GM19372 (cell line): ENCODE data around the gene PIK3R3.
A peak's percentile ranks its signal among the peaks of the same experiment; 100 is the strongest.

Experiments used
- ATAC-seq: cut with Tn5 transposase; IDR thresholded peaks from one replicate; pipeline ENCODE4 v1.9.1; 2021; ENCODE audit warnings: mild to moderate bottlenecking, low read depth, moderate library complexity; ENCODE audit not compliant: unreplicated experiment

The PIK3R3 gene

GRCh38 chr1:46132529-46133180 lies at the start of gene PIK3R3:
TSS of gene PIK3R3 (minus strand) at chr1:46132629. CDS start at chr1:46131952, 677 bp downstream.
- peak; percentile 75 for ATAC-seq

- ATAC-seq: no peak
Measured at GRCh38 chr1:46181343-46182260, 49.2 kb upstream of the PIK3R3 start.

DNA sequence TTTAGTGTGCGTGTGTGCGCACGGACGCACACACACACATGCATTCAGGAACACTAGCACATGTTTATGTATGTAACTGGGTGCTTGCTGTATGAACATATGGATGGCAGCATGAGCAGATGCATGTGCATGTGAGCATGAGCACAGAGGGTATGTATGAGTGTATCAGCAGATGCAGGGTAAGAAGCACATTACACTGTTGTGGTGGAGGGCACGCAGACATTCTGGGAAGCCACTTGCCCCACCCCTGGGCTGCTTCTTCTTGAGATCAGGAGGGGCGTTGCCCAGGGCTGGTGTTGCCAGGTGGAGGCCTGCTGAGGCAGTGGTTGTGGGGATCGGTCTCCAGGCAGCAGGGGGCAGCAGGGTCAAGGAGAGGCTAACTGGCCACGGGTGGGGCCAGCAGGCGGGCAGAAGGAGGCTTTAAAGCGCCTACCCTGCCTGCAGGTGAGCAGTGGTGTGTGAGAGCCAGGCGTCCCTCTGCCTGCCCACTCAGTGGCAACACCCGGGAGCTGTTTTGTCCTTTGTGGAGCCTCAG lies 47.7 kb upstream of the PIK3R3 start:
- ATAC-seq: no peak

DNA sequence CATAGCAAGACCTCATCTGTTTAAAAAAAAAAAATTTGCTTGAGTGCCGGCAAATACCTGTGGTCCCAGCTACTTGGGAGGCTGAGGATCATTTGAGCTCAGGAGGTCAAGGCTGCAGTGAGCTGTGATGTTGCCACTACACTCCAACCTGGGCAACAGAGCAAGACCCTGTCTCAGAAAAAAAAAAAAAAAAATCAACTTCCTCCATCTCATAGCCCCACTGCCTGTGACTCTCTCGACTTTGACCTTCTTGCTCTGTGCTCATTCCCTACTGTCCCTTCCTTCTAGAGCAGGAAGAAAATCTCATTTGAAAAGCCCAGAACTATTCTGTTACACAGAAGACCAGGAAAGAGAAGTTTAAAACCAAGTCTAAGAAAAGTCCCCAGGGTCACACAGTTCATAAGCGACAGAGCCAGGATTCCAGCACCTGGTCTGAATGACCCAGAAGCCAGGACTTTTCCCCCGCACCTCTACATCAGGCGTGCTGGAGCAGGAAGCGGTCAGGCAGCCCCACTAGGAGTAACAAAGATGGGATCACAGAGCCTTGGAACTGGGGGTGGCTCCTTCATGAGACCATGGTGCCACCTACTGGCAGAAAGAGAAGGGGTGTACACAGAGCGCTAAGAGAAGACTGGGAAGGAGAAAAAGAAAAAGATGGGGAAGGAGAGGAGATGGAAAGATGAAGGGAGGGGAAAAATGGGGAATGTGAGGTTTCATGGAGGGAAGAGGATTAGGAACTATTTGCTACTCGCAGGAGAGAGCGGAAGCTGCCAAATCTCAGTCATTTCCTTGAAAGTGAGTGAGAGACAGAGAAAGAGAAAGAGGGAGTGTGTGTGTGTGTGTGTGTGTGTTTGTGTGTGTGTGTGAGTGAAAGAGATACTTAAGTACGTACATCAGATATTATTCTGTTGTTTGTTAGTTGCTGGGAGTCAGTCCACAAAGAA lies 47.0 kb upstream of the PIK3R3 start:
- ATAC-seq: no peak

DNA sequence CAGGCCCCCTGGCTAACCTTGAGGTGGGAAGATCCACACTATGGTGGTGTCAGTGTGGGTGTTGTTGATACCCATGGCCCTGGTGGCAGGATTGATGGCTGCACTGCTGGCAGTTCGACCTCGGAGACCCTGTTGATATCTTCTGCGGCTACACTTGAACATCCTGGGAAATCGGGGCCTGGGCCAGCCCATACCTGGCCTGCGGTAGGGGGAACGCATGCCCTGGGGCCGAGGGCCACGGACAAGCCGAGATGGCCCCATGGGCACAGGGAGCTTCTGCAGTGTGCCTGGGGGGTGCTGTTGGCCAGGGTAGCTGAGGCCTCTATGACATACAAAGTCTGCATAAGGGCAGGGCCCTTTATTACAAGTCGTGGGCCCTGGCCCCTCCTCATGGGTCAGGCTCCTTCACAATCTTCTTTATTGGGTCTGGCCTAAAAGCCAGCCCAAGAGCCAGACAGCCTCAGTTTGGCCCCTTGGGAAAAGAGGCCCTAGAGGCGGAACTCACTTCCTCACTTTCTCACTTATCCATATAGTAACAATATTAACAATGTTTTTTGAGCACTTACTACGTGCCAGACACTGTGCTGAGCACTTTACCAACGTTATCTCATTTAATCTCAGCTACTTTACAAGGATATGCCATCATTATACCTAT lies 43.9 kb upstream of the PIK3R3 start, which contains the start of gene P3R3URF:
P3R3URF (minus strand) TSS at position 278 of the 655 bp plus-strand sequence; CDS start at position 261, 17 bp downstream.
- ATAC-seq: no peak

- ATAC-seq: no peak
Measured at GRCh38 chr1:46175243-46175642, 42.8 kb upstream of the PIK3R3 start.

GRCh38 chr1:46174448-46175231 lies 42.2 kb upstream of the PIK3R3 start, which contains the start of gene TSPAN1:
TSS of gene TSPAN1 (plus strand) at chr1:46175087. CDS start at chr1:46181108, 6,021 bp downstream.
- ATAC-seq: no peak

DNA sequence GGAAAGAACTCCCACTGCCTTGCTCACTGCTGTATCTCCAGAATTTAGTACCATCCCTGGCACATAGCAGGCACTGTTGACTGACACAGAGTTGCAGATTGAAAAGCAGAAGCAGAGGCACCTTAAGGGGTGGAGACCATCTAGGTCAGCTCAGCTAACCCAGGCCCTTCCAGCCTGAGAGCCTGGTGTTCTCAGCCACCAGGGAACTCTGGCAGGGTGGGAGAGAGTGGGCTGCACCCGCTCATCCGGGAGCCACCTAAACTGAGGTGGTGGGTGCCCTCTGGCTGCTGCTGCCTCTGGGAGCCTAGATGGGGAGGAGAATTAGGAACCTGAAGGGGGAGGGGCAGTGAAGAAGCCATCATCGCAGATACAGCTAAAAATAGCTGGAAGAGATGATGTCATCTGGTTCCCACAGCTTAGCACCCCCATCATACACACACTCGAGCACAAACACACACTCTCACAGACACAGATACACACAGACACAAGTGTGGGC lies 41.0 kb upstream of the PIK3R3 start:
- no peak for ATAC-seq

- ATAC-seq: no peak
Measured at GRCh38 chr1:46172321-46172720, 39.9 kb upstream of the PIK3R3 start.

- no peak for ATAC-seq
Measured at GRCh38 chr1:46171871-46172270, 39.4 kb upstream of the PIK3R3 start.

GRCh38 chr1:46171351-46171750 lies 38.9 kb upstream of the PIK3R3 start:
- no peak for ATAC-seq

GRCh38 chr1:46169811-46170454 lies 37.5 kb upstream of the PIK3R3 start:
- ATAC-seq: no peak

DNA sequence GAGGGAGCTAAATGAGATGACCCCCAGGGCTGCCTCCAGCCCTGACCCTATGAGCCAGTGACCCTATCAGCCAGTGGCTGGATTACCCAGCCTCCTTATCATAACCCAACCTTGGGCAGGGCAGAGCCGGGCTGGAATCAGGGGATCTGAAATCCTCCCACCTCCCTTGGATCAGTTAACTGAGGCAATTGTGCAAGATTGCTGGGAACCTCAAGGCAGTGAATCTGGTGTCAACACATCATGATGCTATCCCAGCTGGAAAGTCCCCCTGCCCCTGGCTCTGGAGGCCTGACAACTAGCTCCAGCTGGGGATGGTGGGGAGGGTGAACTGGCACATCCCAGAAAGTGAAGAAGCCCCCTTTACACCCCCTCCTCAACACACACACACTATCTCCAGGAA lies 36.0 kb upstream of the PIK3R3 start:
- no peak for ATAC-seq

- no peak for ATAC-seq
Measured at GRCh38 chr1:46166521-46167462, 34.4 kb upstream of the PIK3R3 start.

DNA sequence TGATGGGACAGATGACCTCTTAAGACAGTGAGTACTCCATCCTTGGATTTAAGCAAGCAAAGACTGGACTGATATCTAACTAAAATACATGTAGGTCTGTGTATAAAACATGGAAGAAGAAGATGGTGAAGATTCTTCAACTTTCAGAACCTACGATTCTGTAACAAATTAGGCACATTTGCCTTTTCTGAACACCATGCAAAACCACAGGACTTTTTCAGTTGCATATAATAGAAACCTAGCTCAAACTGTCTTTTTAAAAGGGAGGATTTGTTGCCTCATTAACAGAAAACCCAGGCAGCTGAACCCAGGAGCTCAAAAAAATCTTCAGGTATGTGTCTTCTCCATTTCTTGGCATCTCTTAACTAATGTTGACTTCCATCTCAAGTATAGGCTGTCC lies 27.8 kb upstream of the PIK3R3 start:
- ATAC-seq: no peak

DNA sequence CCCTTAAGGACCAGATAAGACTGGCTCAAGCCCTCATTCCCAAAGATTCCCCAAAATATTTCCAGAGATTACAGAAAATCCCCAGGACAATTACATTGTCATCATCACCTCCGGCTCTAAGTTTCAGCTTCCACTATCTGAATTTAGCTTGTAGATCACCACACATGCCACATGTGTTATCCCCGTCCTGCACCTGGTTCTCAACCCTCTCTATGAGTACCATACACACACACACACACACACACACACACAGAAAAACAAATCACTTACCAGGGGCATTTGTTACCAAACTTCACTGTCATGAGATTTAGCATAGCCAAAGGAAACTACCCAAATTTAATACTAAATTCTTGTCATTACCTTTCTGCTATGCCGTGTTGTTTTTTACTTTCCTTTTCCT lies 27.1 kb upstream of the PIK3R3 start:
- ATAC-seq: no peak
